HepG2 (cell line): Measurements from ENCODE around the gene ANO2. TPM values are rescaled to one million over a fixed set of nuclear protein-coding genes. Genes with fewer than 3 reads are reported as not detected.

Experiments used
- FOXM1 ChIP-seq: sonication (generic); formaldehyde crosslinking; IDR thresholded peaks from 2 replicates; pipeline ENCODE4 v1.5.0; 2020; ENCODE audit warnings: missing genetic modification reagents
- HCFC1 ChIP-seq: fragments of 150-350 bp; IDR thresholded peaks from 2 replicates; pipeline ENCODE4 v1.6.1; 2014; ENCODE audit warnings: low read depth, low read length
- HOXA9 ChIP-seq: sonication (generic); formaldehyde crosslinking; IDR thresholded peaks from 2 replicates; pipeline ENCODE4 v1.8.1; 2022; ENCODE audit warnings: missing genetic modification reagents, mild to moderate bottlenecking, moderate library complexity, borderline replicate concordance
- SCMH1 ChIP-seq: sonication (generic); formaldehyde crosslinking; IDR thresholded peaks from 2 replicates; pipeline ENCODE4 v1.9.0; 2021; ENCODE audit warnings: missing genetic modification reagents, mild to moderate bottlenecking, borderline replicate concordance
- ZNF180 ChIP-seq: sonication (generic); formaldehyde crosslinking; IDR thresholded peaks from 2 replicates; pipeline ENCODE4 v1.4.0; 2020; ENCODE audit warnings: low read depth, missing genetic modification reagents, borderline replicate concordance
- ZNF263 ChIP-seq: sonication (generic); formaldehyde crosslinking; IDR thresholded peaks from 2 replicates; pipeline ENCODE4 v1.4.0; 2020; ENCODE audit warnings: missing genetic modification reagents
- ZNF512B ChIP-seq: sonication (generic); formaldehyde crosslinking; IDR thresholded peaks from 2 replicates; pipeline ENCODE4 v1.5.1; 2020; ENCODE audit warnings: missing genetic modification reagents, mild to moderate bottlenecking, borderline replicate concordance
- ZNF883 ChIP-seq: sonication (generic); formaldehyde crosslinking; IDR thresholded peaks from 2 replicates; pipeline ENCODE4 v1.5.1; 2020; ENCODE audit warnings: mild to moderate bottlenecking, missing genetic modification reagents; ENCODE audit errors: not compliant biosample characterization
- ZXDC ChIP-seq: sonication (generic); formaldehyde crosslinking; IDR thresholded peaks from 2 replicates; pipeline ENCODE4 v1.5.0; 2020; ENCODE audit warnings: mild to moderate bottlenecking, missing genetic modification reagents
- polyA plus RNA-seq, 8 experiments: library from polyadenylated mRNA; depleted of rRNA in 3 of 8; stranded (reverse) in 7 of 8; unstranded in 1 of 8; fragments of >200 nt; fragmentation: Illumina TruSeq in 4 of 8; extraction: Trizol in 4 of 8; gene quantifications; 2 replicates each; pipeline versions ENCODE4 v1.2.1 to v1.2.3, GENCODE V29; 2011 to 2016; ENCODE audit warnings: low read depth in 4 of 8, missing spikeins in 1 of 8, mixed read lengths in 1 of 8; ENCODE audit not compliant: insufficient read depth in 1 of 8
- total RNA-seq, 5 experiments: library from RNA; depleted of rRNA; stranded (reverse); fragments of >200 nt; fragmentation: Illumina TruSeq; extraction: Trizol; gene quantifications; 2 replicates each; pipeline ENCODE4 v1.2.3, GENCODE V29; 2016; ENCODE audit warnings: low read depth in 1 of 5

Gene ANO2
- total and polyA plus RNA-seq, 2 of the 13 experiments (the other 11 are each of a cell fraction or from before 2014, with no cell fraction given): 0.18 TPM; not detected in 1

GRCh38 chr12:5925646-5926045 lies 19.4 kb downstream of the ANO2 start (continued):
- TF ChIP-seq ZXDC (CRISPR knock-in tag) (no peak), FOXM1 (CRISPR knock-in tag) (no peak), SCMH1 (no peak), HOXA9 (no peak), HCFC1 (no peak), ZNF263 (no peak), ZNF883 (CRISPR knock-in tag) (no peak), ZNF180 (no peak), ZNF512B (CRISPR knock-in tag) (no peak)
